Suppressor macrophage (primary cell): ENCODE data around the gene ACTG1.

Experiments
- DNase-seq, 4 experiments: peaks; one replicate each; pipeline ENCODE4 v3.0.0-alpha.2; 2020 to 2022

The ACTG1 gene

DNA sequence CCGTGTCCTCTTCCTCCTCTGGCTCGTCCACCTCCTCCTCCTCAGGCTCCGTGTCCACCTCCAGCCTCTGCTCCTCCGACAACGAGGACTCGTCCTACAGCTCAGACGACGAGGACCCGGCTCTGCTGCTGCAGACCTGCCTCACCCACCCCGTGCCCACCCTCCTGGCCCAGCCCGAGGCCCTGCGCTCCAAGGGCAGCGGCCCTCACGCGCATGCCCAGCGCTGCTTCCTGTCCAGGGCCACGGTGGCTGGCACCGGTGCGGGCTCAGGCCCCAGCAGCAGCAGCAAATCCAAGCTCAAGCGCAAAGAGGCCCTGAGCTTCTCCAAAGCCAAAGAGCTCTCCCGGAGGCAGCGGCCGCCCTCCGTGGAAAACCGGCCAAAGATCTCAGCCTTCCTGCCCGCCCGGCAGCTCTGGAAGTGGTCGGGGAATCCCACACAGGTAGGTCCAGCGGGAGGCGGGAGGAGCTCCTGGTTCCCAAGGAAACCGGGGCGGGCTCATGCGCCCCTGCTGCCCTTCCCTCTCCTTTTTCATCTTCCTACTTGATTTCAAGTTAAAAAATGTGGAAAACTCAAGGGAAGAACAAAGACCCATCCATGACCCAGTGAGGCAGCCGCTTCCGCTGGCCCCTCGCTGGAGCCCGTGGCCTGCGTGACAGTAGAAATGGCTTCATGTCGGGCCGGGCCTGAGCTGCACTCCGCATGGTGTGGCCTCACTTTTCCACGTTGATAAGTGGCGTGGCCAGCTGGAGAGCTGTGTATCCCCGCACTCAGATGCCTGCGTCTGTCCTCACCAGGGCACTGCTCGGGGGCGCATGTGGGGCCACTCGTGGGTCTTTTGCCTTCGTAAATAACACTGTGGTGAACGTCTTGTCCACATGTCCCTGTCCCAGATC is 50.7 kb downstream of the ACTG1 start:
- no peak for DNase-seq

- DNase-seq: peak; percentile 52 to 85 (median 72)
Observed at GRCh38 chr17:81460856-81461460, 51.6 kb downstream of the ACTG1 start.
